Raji (cell line): ENCODE results near the gene CCDC38.

Source experiments
- POLR2A ChIP-seq: IDR thresholded peaks from 2 replicates; pipeline ENCODE4 v1.6.1; 2011; ENCODE audit warnings: low read depth, low read length, control low read depth; ENCODE audit not compliant: insufficient read depth

Gene CCDC38

GRCh38 chr12:95942101-95942523 is 302 bp downstream of the CCDC38 start:
- TF ChIP-seq POLR2A: no peak

GRCh38 chr12:95940514-95940913 is 1.9 kb downstream of the CCDC38 start:
- no peak for TF ChIP-seq POLR2A

- no peak for TF ChIP-seq POLR2A
Measured at GRCh38 chr12:95922231-95922630, 20.2 kb downstream of the CCDC38 start.

GRCh38 chr12:95919110-95919509 is 23.3 kb downstream of the CCDC38 start:
- no peak for TF ChIP-seq POLR2A

GRCh38 chr12:95918194-95918993 is 24.0 kb downstream of the CCDC38 start:
- TF ChIP-seq POLR2A: no peak

- no peak for TF ChIP-seq POLR2A
Measured at GRCh38 chr12:95909871-95910270, 32.5 kb downstream of the CCDC38 start.

- no peak for TF ChIP-seq POLR2A
Measured at GRCh38 chr12:95908573-95908972, 33.8 kb downstream of the CCDC38 start.

GRCh38 chr12:95898081-95898480 is 44.3 kb downstream of the CCDC38 start:
- TF ChIP-seq POLR2A: no peak

GRCh38 chr12:95896846-95897245 is 45.6 kb downstream of the CCDC38 start:
- no peak for TF ChIP-seq POLR2A

GRCh38 chr12:95890958-95891357 is 51.5 kb downstream of the CCDC38 start:
- TF ChIP-seq POLR2A: no peak

- no peak for TF ChIP-seq POLR2A
Measured at GRCh38 chr12:95887311-95887710, 55.1 kb downstream of the CCDC38 start.

- no peak for TF ChIP-seq POLR2A
Measured at GRCh38 chr12:95884998-95885397, 57.4 kb downstream of the CCDC38 start.

GRCh38 chr12:95882873-95883272 is 59.5 kb downstream of the CCDC38 start:
- no peak for TF ChIP-seq POLR2A

- no peak for TF ChIP-seq POLR2A
Measured at GRCh38 chr12:95882080-95882479, 60.3 kb downstream of the CCDC38 start.

- no peak for TF ChIP-seq POLR2A
Measured at GRCh38 chr12:95881331-95881955, 61.0 kb downstream of the CCDC38 start.

- no peak for TF ChIP-seq POLR2A
Measured at GRCh38 chr12:95880895-95881294, 61.5 kb downstream of the CCDC38 start.
